ENCODE data around the gene GRIP2.
"Not testable (repeated sequence)": the region's sequence is repeated elsewhere in the genome, so short reads cannot be mapped to it uniquely, and the experiment has no call there.

GRIP2 gene

GRCh38 chr3:14517601-14518431, 22.3 kb downstream of the GRIP2 start:
- H2AFZ ChIP-seq (ENCODE audit: low read length): no peak overlapping the region
- H3K9me3 ChIP-seq (ENCODE audit: low read length): no peaks in the 10 kb centered on the region
- H4K20me1 ChIP-seq (ENCODE audit: insufficient read depth, low read length): no peaks in the 10 kb centered on the region
- H3K27me3 ChIP-seq (ENCODE audit: insufficient read depth, low read length): peaks cover 7% of the 10 kb centered on the region; the same call in 1 of the 2 replicates
- no peaks in the 10 kb centered on the region for H3F3A ChIP-seq (ENCODE audit: insufficient read depth, low read length)
- no peaks in the 10 kb centered on the region for H3K36me3 ChIP-seq (ENCODE audit: insufficient read depth, low read length)
- no peak overlapping the region for H3K27ac ChIP-seq (ENCODE audit: low read depth, low read length, poor library complexity, severe bottlenecking)
- H3K9ac ChIP-seq (ENCODE audit: low read length): no peak overlapping the region
- TF ChIP-seq EZH2 (IDR thresholded peaks at IDR 0.05; ENCODE audit: borderline replicate concordance, low read length): no peak
- TF ChIP-seq CTCF (IDR thresholded peaks at IDR 0.05; ENCODE audit: low read length): no peak
- no peaks in the 10 kb centered on the region for H3K79me2 ChIP-seq (ENCODE audit: insufficient read depth, low read length)
- H3K4me3 ChIP-seq (ENCODE audit: low read depth, low read length, poor library complexity, severe bottlenecking): no peak overlapping the region
- no peaks in the 10 kb centered on the region for H3K4me1 ChIP-seq (ENCODE audit: insufficient read depth, low read length, severe bottlenecking)
- H3K9me2 ChIP-seq (ENCODE audit: low read depth, low read length): no peaks in the 10 kb centered on the region
- H3K4me2 ChIP-seq (ENCODE audit: low read length): no peak overlapping the region

- H3K36me3 ChIP-seq (ENCODE audit: insufficient read depth, low read length): no peaks in the 10 kb centered on the region
- no peaks in the 10 kb centered on the region for H3F3A ChIP-seq (ENCODE audit: insufficient read depth, low read length)
- H3K27me3 ChIP-seq (ENCODE audit: insufficient read depth, low read length): peaks cover 7% of the 10 kb centered on the region; the same call in 1 of the 2 replicates
Observed at GRCh38 chr3:14516738-14517345, 23.3 kb downstream of the GRIP2 start.

GRCh38 chr3:14515526-14515925, 24.6 kb downstream of the GRIP2 start:
- not testable (repeated sequence) for H3K4me1 ChIP-seq (ENCODE audit: insufficient read depth, low read length, severe bottlenecking); H3K4me2 ChIP-seq (ENCODE audit: low read length); H3K36me3 ChIP-seq (ENCODE audit: insufficient read depth, low read length)

More at GRCh38 chr3:14516738-14517345, 23.3 kb downstream of the GRIP2 start:
- Histone ChIP-seq H3K9me3 (ENCODE audit: low read length) (no peaks in the 10 kb centered on the region), H3K27ac (ENCODE audit: low read depth, low read length, poor library complexity, severe bottlenecking) (no peak overlapping the region), H3K79me2 (ENCODE audit: insufficient read depth, low read length) (no peaks in the 10 kb centered on the region), H2AFZ (ENCODE audit: low read length) (no peak overlapping the region), H4K20me1 (ENCODE audit: insufficient read depth, low read length) (no peaks in the 10 kb centered on the region), H3K4me3 (ENCODE audit: low read depth, low read length, poor library complexity, severe bottlenecking) (no peak overlapping the region), H3K4me1 (ENCODE audit: insufficient read depth, low read length, severe bottlenecking) (no peaks in the 10 kb centered on the region), H3K9ac (ENCODE audit: low read length) (no peak overlapping the region), H3K9me2 (ENCODE audit: low read depth, low read length) (no peaks in the 10 kb centered on the region), H3K4me2 (ENCODE audit: low read length) (no peak overlapping the region)
- TF ChIP-seq CTCF (IDR thresholded peaks at IDR 0.05; ENCODE audit: low read length) (no peak), EZH2 (IDR thresholded peaks at IDR 0.05; ENCODE audit: borderline replicate concordance, low read length) (no peak)

More at GRCh38 chr3:14515526-14515925, 24.6 kb downstream of the GRIP2 start:
- H3F3A ChIP-seq (ENCODE audit: insufficient read depth, low read length); H3K9me2 ChIP-seq (ENCODE audit: low read depth, low read length); H4K20me1 ChIP-seq (ENCODE audit: insufficient read depth, low read length); H3K79me2 ChIP-seq (ENCODE audit: insufficient read depth, low read length); H3K4me3 ChIP-seq (ENCODE audit: low read depth, low read length, poor library complexity, severe bottlenecking); H3K9ac ChIP-seq (ENCODE audit: low read length); H2AFZ ChIP-seq (ENCODE audit: low read length); H3K27ac ChIP-seq (ENCODE audit: low read depth, low read length, poor library complexity, severe bottlenecking); H3K9me3 ChIP-seq (ENCODE audit: low read length); H3K27me3 ChIP-seq (ENCODE audit: insufficient read depth, low read length): not testable (repeated sequence)

All from OCI-LY1 (cell line).